Endothelial cell of umbilical vein (primary cell): Measurements from ENCODE around the gene ADSL. TPM values are rescaled to one million over a fixed set of nuclear protein-coding genes. Genes with fewer than 3 reads are reported as not detected.

Experiments
- BruUV-seq: library from RNA; stranded (reverse); fragments of 400-500 nt; replicated peaks from 2 replicates; lab custom pipeline; 2021; lab: Mats Ljungman, UMichigan
- CTCF ChIA-PET: fragments of 300-600, 350-600 bp; sonication (Branson Sonifier 250); formaldehyde crosslinking; loops from one replicate; lab custom pipeline; 2021; ENCODE audit warnings: antibody characterized with exemption, inconsistent platforms; lab: Charles Lee
- POLR2A ChIA-PET: fragments of 300-600, 350-600 bp; sonication (Branson Sonifier 250); formaldehyde crosslinking; loops from one replicate; lab custom pipeline; 2021; ENCODE audit warnings: antibody characterized with exemption, inconsistent platforms; lab: Charles Lee
- DNase-seq: peaks from one replicate; pipeline ENCODE4 v3.0.0-alpha.2; 2011; ENCODE audit warnings: low read depth, low spot score
- FAIRE-seq: peaks from 2 replicates; lab custom pipeline; 2011; peaks lifted over from hg19 to GRCh38; lab: Jason Lieb, UNC
- H2AFZ ChIP-seq: 2 replicates; pipeline ENCODE4 v1.6.0; 2012; ENCODE audit warnings: low read depth, low read length, control low read depth, inconsistent platforms
- H3K27ac ChIP-seq: 2 replicates; pipeline ENCODE4 v1.5.1; 2011; ENCODE audit warnings: low read depth, mild to moderate bottlenecking, control low read depth, low read length, moderate library complexity; ENCODE audit not compliant: insufficient read depth
- H3K27me3 ChIP-seq, 2 experiments: 2 replicates each; pipeline versions ENCODE4 v1.6.0 to v1.6.1; 2011; ENCODE audit warnings: low read length in 2 of 2, mixed read lengths in 1 of 2; ENCODE audit not compliant: control insufficient read depth in 2 of 2, insufficient read depth in 2 of 2
- H3K36me3 ChIP-seq, 2 experiments: 2 replicates in 1 of 2; 3 replicates in 1 of 2; pipeline ENCODE4 v1.5.1; 2011; ENCODE audit warnings: low read length in 2 of 2, mild to moderate bottlenecking in 1 of 2, moderate library complexity in 1 of 2; ENCODE audit not compliant: control insufficient read depth in 2 of 2, insufficient read depth in 2 of 2; ENCODE audit errors: extremely low read depth in 1 of 2
- H3K4me1 ChIP-seq: 3 replicates; pipeline ENCODE4 v1.5.1; 2011; ENCODE audit warnings: mild to moderate bottlenecking, low read length; ENCODE audit not compliant: control insufficient read depth, insufficient read depth; ENCODE audit errors: extremely low read depth
- H3K4me2 ChIP-seq: 2 replicates; pipeline ENCODE4 v1.6.1; 2011; ENCODE audit warnings: low read length, control low read depth, mixed read lengths; ENCODE audit not compliant: insufficient read depth
- H3K4me3 ChIP-seq, 3 experiments: fragments of 200-600 bp in 1 of 3; sonication (generic), shearing (Covaris generic) in 1 of 3; replicated peaks in 1 of 3; 2 replicates each; pipeline ENCODE4 v1.5.1; 2011 to 2016; ENCODE audit warnings: control low read depth in 3 of 3, low read length in 3 of 3, mild to moderate bottlenecking in 2 of 3, inconsistent platforms in 1 of 3, low read depth in 1 of 3, moderate library complexity in 1 of 3; ENCODE audit not compliant: insufficient read depth in 1 of 3
- H3K79me2 ChIP-seq: 2 replicates; pipeline ENCODE4 v1.6.0; 2012; ENCODE audit warnings: low read length, inconsistent platforms; ENCODE audit not compliant: control insufficient read depth, insufficient read depth
- H3K9ac ChIP-seq: replicated peaks from 2 replicates; pipeline ENCODE3; 2011; ENCODE audit warnings: low read length, control low read depth; ENCODE audit not compliant: insufficient read depth; ENCODE audit errors: extremely low read depth
- H3K9me1 ChIP-seq: replicated peaks from 3 replicates; pipeline ENCODE4 v1.6.0; 2011; ENCODE audit warnings: mild to moderate bottlenecking, low read length; ENCODE audit not compliant: control insufficient read depth, insufficient read depth; ENCODE audit errors: extremely low read depth
- H3K9me3 ChIP-seq: replicated peaks from 2 replicates; pipeline ENCODE4 v1.5.1; 2012; ENCODE audit warnings: low read length, inconsistent platforms; ENCODE audit not compliant: control insufficient read depth, insufficient read depth
- H4K20me1 ChIP-seq: replicated peaks from 2 replicates; pipeline ENCODE3; 2011; ENCODE audit warnings: mild to moderate bottlenecking, low read length; ENCODE audit not compliant: control insufficient read depth, insufficient read depth; ENCODE audit errors: extremely low read depth
- FOS ChIP-seq: IDR thresholded peaks from 2 replicates; pipeline ENCODE4 v1.6.1; 2011; ENCODE audit warnings: mild to moderate bottlenecking, low read length, moderate library complexity, borderline replicate concordance; ENCODE audit not compliant: insufficient read depth
- MAX ChIP-seq: IDR thresholded peaks from 2 replicates; pipeline ENCODE4 v1.6.1; 2011; ENCODE audit not compliant: insufficient read depth, insufficient read length
- MYC ChIP-seq: IDR thresholded peaks from one replicate; pipeline ENCODE4 v1.6.1; 2011; ENCODE audit warnings: mild to moderate bottlenecking, low read depth, low read length
- POLR2A ChIP-seq: IDR thresholded peaks from 2 replicates; pipeline ENCODE4 v1.6.1; 2012; ENCODE audit warnings: low read depth, mild to moderate bottlenecking, control low read depth, low read length
- dilution Hi-C: fragments of 300-500 bp; cut with MboI; formaldehyde crosslinking; loops from one replicate; pipeline ENCODE4 v1.15.0; 2019; ENCODE audit warnings: low sequenced_read_pairs; ENCODE audit not compliant: extremely low pct_ligation_motif_present
- intact Hi-C: fragments of 100-400 bp; cut with micrococcal nuclease; formaldehyde crosslinking; loops from one replicate; pipeline ENCODE4 v1.10.0; 2022
- polyA plus RNA-seq, 4 experiments: library from polyadenylated mRNA; depleted of rRNA in 3 of 4; stranded (reverse) in 3 of 4; unstranded in 1 of 4; fragments of >200 nt; gene quantifications; 2 replicates each; pipeline versions ENCODE4 v1.2.1 to v1.2.3, GENCODE V29; 2011 to 2012; ENCODE audit warnings: missing spikeins in 1 of 4
- total RNA-seq: library from RNA; stranded (reverse); gene quantifications from 2 replicates; pipeline ENCODE4 v1.2.3, GENCODE V29; 2021

ADSL gene
- total and polyA plus RNA-seq, 2 donors (not counting 3 experiments of a cell fraction or from before 2014, with no cell fraction given): 103 to 141 TPM

DNA sequence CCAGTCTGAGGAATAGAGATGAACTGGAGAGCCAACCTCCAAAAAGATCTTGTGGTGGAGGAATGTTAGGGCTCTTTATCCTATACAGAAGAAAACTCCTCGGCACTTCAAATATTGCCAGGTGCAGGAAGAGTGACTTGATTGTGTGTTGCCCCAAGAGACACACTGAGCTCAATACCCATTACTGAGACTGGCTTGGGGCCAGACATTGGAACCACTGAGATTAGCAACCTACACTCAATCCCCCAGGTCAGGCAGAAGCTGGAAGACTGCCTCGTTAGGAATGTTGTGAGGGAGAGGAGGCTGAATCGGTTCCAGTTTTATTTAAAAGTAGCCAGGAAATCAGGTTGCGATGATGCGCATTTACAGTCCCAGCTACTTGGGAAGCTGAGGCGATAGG, 21.7 kb downstream of the ADSL start:
- Histone ChIP-seq H2AFZ (no peak overlapping the region), H3K9me3 (no peaks in the 10 kb centered on the region), H3K4me3 (no peak overlapping the region), H3K4me1 (peaks cover 23% of the 10 kb centered on the region), H3K9me1 (no peaks in the 10 kb centered on the region), H3K9ac (no peak overlapping the region), H3K27ac (no peak overlapping the region), H3K79me2 (peaks cover 12% of the 10 kb centered on the region), H3K36me3 (peaks cover 15 to 16% of the 10 kb centered on the region in 2 experiments), H3K27me3 (no peaks in the 10 kb centered on the region), H3K4me2 (no peak overlapping the region), H4K20me1 (no peaks in the 10 kb centered on the region)
- ChIA-PET CTCF (interaction anchor here (1.5 kb wide), 1 partner anchor 9 kb away, joined by 4 read pairs; no protein-coding TSS in a partner anchor), POLR2A (no interaction called here)
- dilution Hi-C loops (no loop called here), intact Hi-C loops (no loop called here)
- FAIRE-seq (no peak), DNase-seq (no peak)
- BruUV-seq: no TSS peak
- TF ChIP-seq POLR2A: no peak

- FAIRE-seq (no peak), DNase-seq (no peak)
- H3K9me1 ChIP-seq: no peaks in the 10 kb centered on the region
- no peak overlapping the region for H2AFZ ChIP-seq
- H3K9ac ChIP-seq: no peak overlapping the region
- peaks cover 23% of the 10 kb centered on the region for H3K4me1 ChIP-seq
- intact Hi-C loops: no loop called here
- H3K36me3 ChIP-seq: peaks cover 15 to 16% of the 10 kb centered on the region in 2 experiments
- no peak overlapping the region for H3K4me2 ChIP-seq
- ChIA-PET CTCF (interaction anchor here (1.5 kb wide), 1 partner anchor 10 kb away, joined by 4 read pairs; no protein-coding TSS in a partner anchor), POLR2A (no interaction called here)
- no peak for TF ChIP-seq MYC
- TF ChIP-seq MAX: no peak
- peak; percentile 23 for TF ChIP-seq POLR2A
- no peak for TF ChIP-seq FOS
- H3K4me3 ChIP-seq: no peak overlapping the region
- H3K9me3 ChIP-seq: no peaks in the 10 kb centered on the region
- no peaks in the 10 kb centered on the region for H4K20me1 ChIP-seq
- dilution Hi-C loops: no loop called here
- no TSS peak for BruUV-seq
- H3K27ac ChIP-seq: no peak overlapping the region
- H3K27me3 ChIP-seq: no peaks in the 10 kb centered on the region
- H3K79me2 ChIP-seq: peaks cover 15% of the 10 kb centered on the region
Observed at GRCh38 chr22:40368836-40369235, 22.5 kb downstream of the ADSL start.
